HepG2 (cell line): ENCODE results near the gene QSER1. TPM values are rescaled to one million over a fixed set of nuclear protein-coding genes. Genes with fewer than 3 reads are reported as not detected.

ENCODE experiments used
- ATAC-seq: fragments of 200-7000 bp; cut with Tn5 transposase; 3 replicates; pipeline ENCODE4 v1.9.1; 2020; ENCODE audit warnings: mild to moderate bottlenecking, moderate library complexity
- BruUV-seq: library from RNA; stranded (reverse); fragments of 400-500 nt; replicated peaks from 2 replicates; lab custom pipeline; 2021; lab: Mats Ljungman, UMichigan
- CTCF ChIA-PET: fragments of 300-600 bp; formaldehyde crosslinking; extraction: SDS; loops from one replicate; lab custom pipeline; 2021; ENCODE audit warnings: low total read pairs, inconsistent platforms, low intra/inter-chr PET ratio; lab: Yijun Ruan, JAX
- POLR2A ChIA-PET: fragments of 350-600 bp; sonication (Branson Sonifier 250); formaldehyde crosslinking; loops from one replicate; lab custom pipeline; 2020; ENCODE audit warnings: antibody characterized with exemption, inconsistent platforms; lab: Yijun Ruan, JAX
- DNase-seq: peaks from one replicate; pipeline ENCODE4 v3.0.0-alpha.2; 2015; ENCODE audit warnings: low spot score
- FAIRE-seq: peaks from 3 replicates; lab custom pipeline; 2011; peaks lifted over from hg19 to GRCh38; lab: Jason Lieb, UNC
- H2AFZ ChIP-seq: one replicate; pipeline ENCODE4 v1.6.1; 2011; ENCODE audit warnings: low read length, inconsistent platforms
- H3K27ac ChIP-seq: fragments of 300-600 bp; 3 replicates; pipeline ENCODE4 v1.8.0; 2011; ENCODE audit warnings: mixed run types, mild to moderate bottlenecking, mixed read lengths, low read length, inconsistent platforms; ENCODE audit not compliant: insufficient read depth; ENCODE audit errors: extremely low read length
- H3K27me3 ChIP-seq, 2 experiments: fragments of 200-600 bp in 1 of 2; 2 replicates in 1 of 2; 3 replicates in 1 of 2; pipeline versions ENCODE4 v1.6.0 to v1.8.0; 2011; ENCODE audit warnings: low read length in 2 of 2, mild to moderate bottlenecking in 2 of 2, moderate library complexity in 2 of 2, inconsistent platforms in 1 of 2; ENCODE audit not compliant: insufficient read depth in 2 of 2, control insufficient read depth in 1 of 2
- H3K36me3 ChIP-seq, 2 experiments: fragments of 200-600 bp in 1 of 2; replicated peaks in 1 of 2; 2 replicates in 1 of 2; 3 replicates in 1 of 2; pipeline versions ENCODE4 v1.5.1 to v1.8.0; 2011; ENCODE audit warnings: low read length in 2 of 2, inconsistent platforms in 1 of 2; ENCODE audit not compliant: insufficient read depth in 2 of 2, control insufficient read depth in 1 of 2
- H3K4me1 ChIP-seq: 2 replicates; pipeline ENCODE4 v1.5.1; 2012; ENCODE audit warnings: low read length, inconsistent platforms; ENCODE audit not compliant: insufficient read depth
- H3K4me2 ChIP-seq: 2 replicates; pipeline ENCODE4 v1.6.0; 2011; ENCODE audit warnings: low read depth, low read length, inconsistent platforms
- H3K4me3 ChIP-seq, 3 experiments: fragments of 200-600 bp in 1 of 3; sonication (generic), shearing (Covaris generic) in 1 of 3; replicated peaks in 1 of 3; 2 replicates each; pipeline ENCODE4 v1.5.1; 2011 to 2016; ENCODE audit warnings: low read length in 3 of 3, inconsistent platforms in 2 of 3, low read depth in 2 of 3, mild to moderate bottlenecking in 2 of 3, control low read depth in 1 of 3, mixed read lengths in 1 of 3; ENCODE audit not compliant: insufficient read depth in 1 of 3
- H3K79me2 ChIP-seq: one replicate; pipeline ENCODE4 v1.6.1; 2011; ENCODE audit warnings: low read length, inconsistent platforms; ENCODE audit not compliant: insufficient read depth
- H3K9ac ChIP-seq: 2 replicates; pipeline ENCODE4 v1.6.0; 2011; ENCODE audit warnings: mild to moderate bottlenecking, low read depth, low read length, inconsistent platforms; ENCODE audit not compliant: insufficient read depth
- H3K9me3 ChIP-seq: 2 replicates; pipeline ENCODE4 v1.5.1; 2012; ENCODE audit warnings: mild to moderate bottlenecking, low read length
- H4K20me1 ChIP-seq: 2 replicates; pipeline ENCODE4 v1.6.0; 2011; ENCODE audit warnings: inconsistent platforms, mild to moderate bottlenecking, low read length, moderate library complexity; ENCODE audit not compliant: insufficient read depth
- ARNTL ChIP-seq: sonication (generic); formaldehyde crosslinking; IDR thresholded peaks from 2 replicates; pipeline ENCODE4 v1.4.0; 2020; ENCODE audit warnings: mild to moderate bottlenecking, missing genetic modification reagents
- ETV5 ChIP-seq: IDR thresholded peaks from 2 replicates; pipeline ENCODE4 v1.6.1; 2018; ENCODE audit warnings: missing biosample characterization, missing genetic modification reagents, inconsistent platforms, borderline replicate concordance
- HNF4A ChIP-seq: sonication (generic); formaldehyde crosslinking; IDR thresholded peaks from 2 replicates; pipeline ENCODE4 v1.4.0; 2020; ENCODE audit warnings: missing genetic modification reagents
- KMT2B ChIP-seq: IDR thresholded peaks from 2 replicates; pipeline ENCODE4 v1.6.1; 2016; ENCODE audit warnings: missing genetic modification reagents, missing compliant biosample characterization
- PCBP1 ChIP-seq: fragments of 200-400 bp; formaldehyde crosslinking; IDR thresholded peaks from 2 replicates; pipeline ENCODE4 v1.6.1; 2017; ENCODE audit warnings: mild to moderate bottlenecking, low read depth, low read length, borderline replicate concordance
- SNAPC5 ChIP-seq: sonication (generic); formaldehyde crosslinking; IDR thresholded peaks from 2 replicates; pipeline ENCODE4 v1.8.1; 2023; ENCODE audit warnings: mild to moderate bottlenecking, missing genetic modification reagents, borderline replicate concordance
- SOX13 ChIP-seq, 3 experiments: fragments of 450-650 bp in 1 of 3; sonication (generic) in 1 of 3; formaldehyde crosslinking in 1 of 3; IDR thresholded peaks in 2 of 3; conservative IDR thresholded peaks in 1 of 3; 2 replicates each; pipeline versions ENCODE4 v1.5.0 to v1.6.1; 2016 to 2020; ENCODE audit warnings: antibody characterized with exemption in 1 of 3, mild to moderate bottlenecking in 1 of 3, missing compliant biosample characterization in 1 of 3, missing genetic modification reagents in 1 of 3, moderate library complexity in 1 of 3
- SOX5 ChIP-seq: IDR thresholded peaks from 2 replicates; pipeline ENCODE4 v1.6.1; 2016; ENCODE audit warnings: borderline replicate concordance
- SOX6 ChIP-seq, 2 experiments: fragments of 450-650 bp in 1 of 2; sonication (generic) in 1 of 2; formaldehyde crosslinking in 1 of 2; IDR thresholded peaks; 2 replicates each; pipeline versions ENCODE4 v1.4.0 to v1.6.1; 2017 to 2020; ENCODE audit warnings: antibody characterized with exemption in 1 of 2, mild to moderate bottlenecking in 1 of 2, missing genetic modification reagents in 1 of 2
- ZBTB8A ChIP-seq: sonication (generic); formaldehyde crosslinking; IDR thresholded peaks from 2 replicates; pipeline ENCODE4 v1.4.0; 2020; ENCODE audit warnings: mild to moderate bottlenecking, low read depth, missing genetic modification reagents, borderline replicate concordance
- ZFP91 ChIP-seq: sonication (generic); formaldehyde crosslinking; IDR thresholded peaks from 2 replicates; pipeline ENCODE4 v1.9.0; 2022; ENCODE audit warnings: missing genetic modification reagents, mild to moderate bottlenecking, borderline replicate concordance
- ZNF12 ChIP-seq: sonication (generic); formaldehyde crosslinking; IDR thresholded peaks from 2 replicates; pipeline ENCODE4 v1.5.0; 2020; ENCODE audit warnings: missing genetic modification reagents
- ZNF317 ChIP-seq: sonication (generic); formaldehyde crosslinking; IDR thresholded peaks from 2 replicates; pipeline ENCODE4 v1.5.0; 2020; ENCODE audit warnings: mild to moderate bottlenecking, missing genetic modification reagents
- ZNF331 ChIP-seq: sonication (generic); formaldehyde crosslinking; IDR thresholded peaks from 2 replicates; pipeline ENCODE4 v1.4.0; 2020; ENCODE audit warnings: missing genetic modification reagents
- ZNF552 ChIP-seq: sonication (generic); formaldehyde crosslinking; IDR thresholded peaks from 2 replicates; pipeline ENCODE4 v1.9.0; 2022; ENCODE audit warnings: missing genetic modification reagents, mild to moderate bottlenecking, borderline replicate concordance
- ZNF770 ChIP-seq: sonication (generic); formaldehyde crosslinking; IDR thresholded peaks from 2 replicates; pipeline ENCODE4 v1.5.0; 2020; ENCODE audit warnings: mild to moderate bottlenecking, missing genetic modification reagents
- ZNF792 ChIP-seq: IDR thresholded peaks from 2 replicates; pipeline ENCODE4 v1.6.1; 2016
- WGBS: methylation state at CpG from one replicate; pipeline ENCODE4 v1.1.6; 2017; ENCODE audit warnings: low lambda C conversion rate; 5-methylcytosine and 5-hydroxymethylcytosine counted together
- in situ Hi-C: cut with HindIII; loops from 2 replicates; pipeline ENCODE4 v1.10.0; 2017; ENCODE audit warnings: low pct_unique_long_range_greater_than_20kb; ENCODE audit not compliant: extremely low pct_ligation_motif_present
- intact Hi-C: fragments of 100-400 bp; cut with micrococcal nuclease; formaldehyde crosslinking; loops from one replicate; pipeline ENCODE4 v1.10.0; 2022; ENCODE audit not compliant: unreplicated experiment
- polyA plus RNA-seq, 8 experiments: library from polyadenylated mRNA; depleted of rRNA in 3 of 8; stranded (reverse) in 7 of 8; unstranded in 1 of 8; fragments of >200 nt; fragmentation: Illumina TruSeq in 4 of 8; extraction: Trizol in 4 of 8; gene quantifications; 2 replicates each; pipeline versions ENCODE4 v1.2.1 to v1.2.3, GENCODE V29; 2011 to 2016; ENCODE audit warnings: low read depth in 4 of 8, missing spikeins in 1 of 8, mixed read lengths in 1 of 8; ENCODE audit not compliant: insufficient read depth in 1 of 8
- total RNA-seq, 5 experiments: library from RNA; depleted of rRNA; stranded (reverse); fragments of >200 nt; fragmentation: Illumina TruSeq; extraction: Trizol; gene quantifications; 2 replicates each; pipeline ENCODE4 v1.2.3, GENCODE V29; 2016; ENCODE audit warnings: low read depth in 1 of 5

The QSER1 gene
- total and polyA plus RNA-seq, 2 of the 13 experiments (the other 11 are each of a cell fraction or from before 2014, with no cell fraction given): 8.9 to 17.3 TPM

GRCh38 chr11:32858731-32859130, 33.9 kb upstream of the QSER1 start (continued):
- no peak for TF ChIP-seq ZFP91 (CRISPR knock-in tag)
- TF ChIP-seq SNAPC5: no peak
- TF ChIP-seq ETV5 (CRISPR knock-in tag): no peak

- ATAC-seq (peak; percentile 94), DNase-seq (peak; percentile 32), FAIRE-seq (peak; percentile 34)
- 0% methylated on average over 3 of the region's 3 CpGs for WGBS
- Histone ChIP-seq H3K27me3 (no peaks in the 10 kb centered on the region), H3K4me1 (peaks cover 22% of the 10 kb centered on the region), H3K9me3 (no peaks in the 10 kb centered on the region), H4K20me1 (no peaks in the 10 kb centered on the region), H3K36me3 (no peaks in the 10 kb centered on the region), H3K27ac (peak overlapping the region; percentile 4), H3K9ac (no peak overlapping the region), H3K4me2 (peak overlapping the region; percentile 46), H3K79me2 (no peaks in the 10 kb centered on the region), H2AFZ (no peak overlapping the region), H3K4me3 (no peak overlapping the region)
- in situ Hi-C loops (no loop called here), intact Hi-C loops (no loop called here)
- POLR2A ChIA-PET: no interaction called here
- no TSS peak for BruUV-seq
- CTCF ChIA-PET: no interaction called here
- TF ChIP-seq ZNF552 (CRISPR knock-in tag) (no peak), ZNF331 (CRISPR knock-in tag) (no peak), PCBP1 (no peak), ZBTB8A (CRISPR knock-in tag) (no peak), ZNF317 (peak; percentile 66; the same call in 1 of the 2 replicates), ZNF12 (CRISPR knock-in tag) (no peak), HNF4A (CRISPR knock-in tag) (peak; percentile 36), SOX13 (IDR thresholded peaks at IDR 0.05) (no peak), SOX13 (CRISPR knock-in tag; conservative IDR thresholded peaks at IDR 0.05 in 1 of 2, IDR thresholded peaks at IDR 0.05 in 1 of 2) (peak in 1 of 2 experiments; percentile 67; a peak in 2 of 4 replicates), ARNTL (CRISPR knock-in tag) (no peak), ZNF792 (CRISPR knock-in tag) (no peak), ZNF770 (CRISPR knock-in tag) (no peak), SOX5 (CRISPR knock-in tag) (peak; percentile 39; the same call in 1 of the 2 replicates), KMT2B (CRISPR knock-in tag) (no peak), SOX6 (IDR thresholded peaks at IDR 0.05) (no peak), SOX6 (CRISPR knock-in tag; IDR thresholded peaks at IDR 0.05) (peak; percentile 76)
Measured at GRCh38 chr11:32861850-32862577, 30.6 kb upstream of the QSER1 start.
